Activated naive CD4-positive, alpha-beta T cell (primary cell): ENCODE data around the gene SNORC.
"Not testable (repeated sequence)": the region's sequence is repeated elsewhere in the genome, so short reads cannot be mapped to it uniquely, and the experiment has no call there.

Experiments used
- DNase-seq, 4 experiments: peaks; one replicate each; lab custom pipeline; 2025; lab: John Stamatoyannopoulos, UW

The SNORC gene

GRCh38 chr2:232870018-232870765 lies at the start of gene SNORC:
SNORC (plus strand) TSS chr2:232870264; CDS start chr2:232870342, 78 bp downstream.
- no peak for DNase-seq

DNA sequence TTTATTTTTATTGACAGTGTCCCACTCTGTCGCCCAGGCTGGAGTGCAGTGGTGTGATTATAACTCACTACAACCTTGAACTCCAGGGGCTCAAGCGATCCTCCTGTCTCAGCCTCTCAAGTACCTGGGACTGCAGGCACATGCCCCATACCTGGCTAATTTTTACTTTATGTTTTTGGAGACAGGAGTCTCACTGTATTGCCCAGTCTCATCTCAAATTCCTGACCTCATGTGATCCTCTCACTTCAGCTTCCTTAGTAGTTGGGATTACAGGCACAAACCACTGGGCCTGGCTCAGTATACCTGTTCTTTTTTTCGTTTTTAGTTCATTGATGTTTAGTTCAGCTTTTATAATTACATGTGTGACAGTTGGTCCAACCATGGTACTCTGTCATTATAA lies 40.1 kb upstream of the SNORC start:
- DNase-seq, result no peak

GRCh38 chr2:232831496-232831895 lies 38.6 kb upstream of the SNORC start:
- DNase-seq, result no peak

DNA sequence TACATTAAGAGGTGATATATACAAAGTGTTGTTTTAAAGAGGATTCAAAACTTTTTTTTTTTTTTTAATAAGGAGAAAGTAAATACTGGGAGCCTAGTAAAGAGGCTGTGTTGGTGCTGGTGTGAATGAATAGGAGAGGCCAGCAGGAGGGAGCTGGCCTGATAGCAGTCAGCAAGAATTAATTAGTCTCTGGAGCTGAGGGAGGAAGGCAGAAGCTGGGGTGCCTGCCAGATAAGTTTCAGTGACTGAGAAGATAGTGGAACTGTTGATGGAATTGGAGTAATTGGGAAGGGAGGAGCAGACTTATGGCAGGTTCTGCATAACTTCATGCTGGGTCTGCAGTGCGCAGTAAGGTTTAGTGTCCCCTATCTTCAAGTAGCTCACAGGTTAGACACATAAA lies 36.2 kb upstream of the SNORC start:
- no peak for DNase-seq

- DNase-seq, result no peak
These were observed 34.3 kb upstream of the SNORC start for GRCh38 chr2:232835687-232836208.

DNA sequence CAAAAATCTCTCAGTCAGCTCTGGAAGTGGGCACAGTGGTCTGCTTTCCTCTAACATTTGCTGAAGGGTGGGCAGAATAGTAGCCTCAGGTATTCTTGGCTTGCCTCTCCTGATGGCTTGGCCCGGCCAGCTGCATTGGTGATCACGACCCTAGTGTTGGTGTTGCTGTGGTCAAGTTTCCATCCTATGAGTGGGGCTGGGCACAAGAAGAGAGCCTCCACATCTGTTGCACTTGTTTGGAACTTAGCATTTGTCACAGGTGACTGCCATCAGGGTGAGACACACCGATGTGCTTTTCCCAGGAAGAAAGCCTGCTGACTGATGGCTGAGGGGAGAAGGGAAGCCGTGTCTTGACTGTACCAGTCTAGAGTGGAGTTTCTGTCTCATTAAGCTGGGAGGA lies 33.1 kb upstream of the SNORC start:
- DNase-seq, result no peak

DNA sequence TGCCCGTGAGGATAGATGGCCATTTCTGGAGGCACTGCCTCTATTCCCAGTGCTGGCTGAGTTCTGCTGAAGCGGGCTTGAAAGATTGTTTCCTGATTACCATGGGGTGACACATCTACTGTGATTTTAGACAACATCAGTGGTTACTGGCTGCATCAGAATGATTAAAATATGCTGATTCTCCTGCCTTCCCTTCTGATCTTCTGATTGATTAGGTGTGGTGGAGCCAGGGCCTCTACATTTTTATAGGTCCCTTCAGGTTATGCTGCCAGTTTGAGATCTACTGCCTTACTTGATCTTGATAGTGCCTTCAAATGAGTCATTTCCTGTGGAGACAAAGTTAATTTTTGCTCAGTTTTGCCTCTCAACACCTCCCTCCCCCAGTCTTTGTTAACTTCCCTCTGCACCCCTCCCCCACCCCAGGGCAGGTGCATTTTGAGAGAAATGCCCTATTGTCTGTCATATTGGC lies 31.6 kb upstream of the SNORC start:
- DNase-seq, result peak in 2 of 4 experiments; percentile 14 to 25

GRCh38 chr2:232839411-232840079 lies 30.5 kb upstream of the SNORC start:
- DNase-seq, result no peak

GRCh38 chr2:232842689-232843088 lies 27.4 kb upstream of the SNORC start:
- DNase-seq, result no peak

DNA sequence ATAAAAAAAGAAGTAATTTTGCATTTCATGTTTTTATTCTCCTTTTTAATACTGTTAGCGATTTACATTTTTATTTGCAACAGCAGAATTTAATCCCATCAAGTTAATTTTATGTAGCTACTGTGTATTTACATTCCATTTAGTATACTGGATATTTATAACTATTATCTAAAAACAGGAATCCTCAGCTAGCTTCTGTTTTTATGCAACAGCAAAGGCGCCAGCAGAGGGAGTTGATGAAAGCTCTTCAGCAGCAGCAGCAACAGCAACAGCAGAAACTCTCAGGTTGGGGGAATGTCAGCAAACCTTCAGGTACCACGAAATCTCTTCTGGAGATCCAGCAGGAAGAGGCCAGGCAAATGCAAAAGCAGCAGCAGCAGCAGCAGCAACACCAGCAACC lies 26.2 kb upstream of the SNORC start:
- no peak for DNase-seq

DNA sequence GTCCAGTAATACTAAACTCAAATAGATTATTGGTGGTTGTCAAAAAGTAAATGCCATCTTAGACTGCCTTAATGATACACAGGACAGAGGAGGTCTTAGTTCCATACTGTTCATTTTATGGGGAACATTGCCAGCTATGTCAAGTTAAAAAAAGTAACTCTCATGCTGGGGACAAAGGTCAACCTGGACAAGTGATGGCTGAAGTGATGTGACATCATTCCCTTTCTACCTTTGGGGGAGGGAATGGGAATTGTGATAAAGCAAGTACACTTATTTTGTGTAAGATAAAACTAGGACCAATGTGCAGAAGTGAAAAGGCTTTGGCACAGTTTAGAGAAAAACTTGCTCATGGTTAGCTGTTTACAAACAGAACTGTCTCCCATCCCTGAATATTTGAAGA lies 24.0 kb upstream of the SNORC start:
- DNase-seq, result no peak

DNA sequence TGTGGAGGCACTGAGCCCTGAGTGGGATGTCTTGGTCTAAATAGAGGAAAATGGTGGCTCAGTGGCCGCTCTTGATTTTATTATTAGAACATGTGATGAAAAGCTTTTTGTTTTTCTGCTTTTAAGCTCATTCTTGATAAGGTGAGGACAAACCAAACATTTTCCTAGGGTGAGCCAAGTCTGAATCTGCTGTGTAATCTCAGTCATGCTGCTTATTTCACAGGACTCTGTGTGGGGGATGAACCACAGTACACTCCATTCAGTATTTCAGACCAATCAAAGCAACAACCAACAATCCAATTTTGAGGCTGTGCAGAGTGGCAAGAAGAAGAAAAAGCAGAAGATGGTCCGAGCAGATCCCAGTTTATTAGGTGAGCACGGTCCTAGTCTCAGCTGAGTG lies 20.0 kb upstream of the SNORC start:
- no peak for DNase-seq

GRCh38 chr2:232852081-232852480 lies 18.0 kb upstream of the SNORC start:
- DNase-seq, result not testable (repeated sequence)

GRCh38 chr2:232852676-232853075 lies 17.4 kb upstream of the SNORC start:
- DNase-seq, result no peak

DNA sequence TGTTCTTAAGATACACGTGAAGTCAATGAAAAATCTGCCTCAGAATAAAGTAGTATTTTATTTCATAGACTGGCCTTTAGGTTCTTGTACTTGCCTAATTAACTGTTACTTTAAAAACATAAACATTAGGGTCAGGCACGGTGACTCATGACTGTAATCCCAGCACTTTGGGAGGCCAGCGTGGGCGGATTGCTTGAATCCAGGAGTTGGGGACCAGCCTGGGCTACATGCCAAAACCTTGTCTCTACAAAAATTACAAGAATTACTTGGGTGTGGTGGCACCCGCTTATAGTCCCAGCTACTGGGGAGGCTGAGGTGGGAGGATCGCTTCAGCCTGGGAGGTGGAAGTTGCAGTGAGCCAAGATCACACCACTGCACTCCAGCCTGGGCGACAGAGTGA lies 16.0 kb upstream of the SNORC start:
- DNase-seq, result no peak

GRCh38 chr2:232857158-232857563 lies 12.9 kb upstream of the SNORC start:
- no peak for DNase-seq

GRCh38 chr2:232859385-232859916 lies 10.6 kb upstream of the SNORC start:
- no peak for DNase-seq

GRCh38 chr2:232860593-232861241 lies 9.3 kb upstream of the SNORC start:
- no peak for DNase-seq

DNA sequence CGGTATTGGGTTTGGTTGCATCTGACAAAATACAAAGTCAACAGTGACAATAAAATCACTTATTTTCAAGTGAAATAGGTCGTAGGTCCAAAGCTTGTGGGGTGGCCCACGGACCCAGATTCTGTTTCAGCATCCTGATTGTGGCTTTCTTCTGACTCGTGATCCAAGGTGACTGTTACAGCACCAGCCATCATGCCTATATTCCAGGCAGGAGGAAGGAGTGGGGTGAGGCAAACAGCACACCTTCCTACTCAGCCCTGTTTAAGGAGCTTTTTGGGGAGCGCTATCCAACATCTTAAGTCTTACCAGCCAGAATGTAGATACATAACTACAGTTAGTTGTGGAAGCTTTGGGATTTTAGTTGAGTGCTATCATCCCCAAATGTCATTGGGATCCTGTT lies 8.7 kb upstream of the SNORC start:
- no peak for DNase-seq

DNA sequence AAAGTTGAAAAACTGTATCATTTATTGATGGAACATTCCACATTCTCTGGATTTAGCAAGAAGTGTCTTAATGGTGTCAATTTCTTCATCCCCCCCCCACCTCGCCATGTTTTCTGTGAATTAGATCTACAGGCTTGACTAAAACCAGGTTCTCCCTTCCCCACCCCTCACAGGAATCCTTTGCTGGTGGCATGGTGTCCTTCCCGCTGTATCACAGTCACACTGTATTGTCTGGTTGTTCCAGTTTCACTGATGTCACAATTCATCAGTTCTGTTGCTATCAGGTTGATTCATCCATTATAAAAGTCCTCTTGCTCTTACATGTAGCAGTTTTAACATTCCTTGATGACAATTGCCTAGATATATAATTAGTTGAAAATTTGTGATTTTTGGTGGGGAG lies 6.1 kb upstream of the SNORC start:
- DNase-seq, result no peak

GRCh38 chr2:232865165-232865564 lies 4.9 kb upstream of the SNORC start:
- no peak for DNase-seq

GRCh38 chr2:232866104-232866503 lies 4.0 kb upstream of the SNORC start:
- DNase-seq, result no peak
